IPS DF 19.7 (cell line): Measurements from ENCODE around the gene IGFL4.
"Not testable (repeated sequence)": the region's sequence is repeated elsewhere in the genome, so short reads cannot be mapped to it uniquely, and the experiment has no call there.

ENCODE experiments used
- DNase-seq: peaks from one replicate; pipeline ENCODE4 v3.0.0-alpha.2; 2013; ENCODE audit warnings: low read depth, low spot score

IGFL4 gene

DNA sequence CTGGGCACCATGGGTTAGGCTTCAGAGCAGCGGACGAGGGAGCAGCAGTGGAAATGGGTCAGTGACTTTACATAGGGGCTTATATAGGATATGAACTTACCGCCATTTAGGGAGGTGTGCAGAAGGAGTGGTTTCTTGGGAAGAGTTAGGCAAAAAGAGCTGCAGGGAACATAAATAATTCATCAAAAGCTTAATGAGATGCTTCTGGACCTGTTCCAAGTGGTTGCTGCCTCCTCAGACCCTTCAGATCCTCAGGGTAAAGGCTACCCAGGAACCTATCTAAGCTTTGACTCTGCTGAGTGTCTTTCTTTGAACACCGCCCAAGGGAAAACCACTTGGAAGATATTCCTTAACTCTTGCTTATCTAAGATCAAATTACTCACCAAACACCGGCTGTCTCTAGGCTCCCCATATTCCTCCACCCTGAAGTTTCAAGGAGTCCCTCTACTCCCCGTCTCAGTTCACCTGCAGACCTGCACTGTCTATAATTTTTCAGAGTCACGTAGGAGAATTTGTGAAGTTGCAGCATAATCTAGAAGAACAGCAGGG is at the start of gene IGFL4:
TSS of gene IGFL4 (minus strand) at position 51 of the 549 bp plus-strand sequence. CDS start at position 11, 40 bp downstream.
- no peak for DNase-seq

DNA sequence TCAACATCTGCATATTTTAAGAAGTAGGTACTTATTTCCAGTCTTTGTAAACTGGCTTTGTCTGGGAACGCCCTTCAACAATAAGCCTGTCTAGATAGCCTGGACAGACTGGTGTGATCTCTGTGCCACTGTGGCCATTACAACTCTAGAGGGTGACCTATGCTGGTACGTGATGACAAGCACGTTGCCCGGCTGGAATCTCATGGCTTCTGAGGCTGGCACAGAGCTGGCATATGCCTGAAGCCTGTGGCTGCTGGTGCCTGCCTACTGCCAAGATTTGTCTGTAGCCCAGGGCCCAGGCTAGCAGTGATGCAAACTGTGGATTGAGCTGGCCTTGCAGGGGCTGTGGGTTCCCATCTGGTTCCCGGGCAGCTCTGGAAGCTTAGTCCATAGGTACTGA is 49.6 kb upstream of the IGFL4 start:
- DNase-seq = no peak

DNA sequence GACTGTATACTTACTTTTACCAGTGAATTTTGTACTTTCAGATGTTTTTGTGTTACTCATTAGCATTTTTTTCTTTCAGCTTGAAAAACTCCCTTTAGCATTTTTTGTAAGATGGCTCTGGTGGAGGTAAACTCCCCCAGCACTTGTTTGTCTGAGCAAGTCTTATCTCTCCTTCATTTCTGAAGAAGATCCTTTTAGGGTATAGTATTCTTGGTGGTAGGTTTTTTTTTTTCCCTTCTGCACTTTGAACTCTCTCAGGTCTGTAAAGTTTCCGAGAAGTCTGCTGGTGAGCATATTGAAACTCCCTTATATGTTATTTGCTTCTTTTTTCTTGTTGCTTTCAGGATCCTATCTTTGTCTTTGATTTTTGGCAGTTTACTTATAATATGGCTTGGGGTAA is 48.6 kb upstream of the IGFL4 start:
- DNase-seq = no peak

DNA sequence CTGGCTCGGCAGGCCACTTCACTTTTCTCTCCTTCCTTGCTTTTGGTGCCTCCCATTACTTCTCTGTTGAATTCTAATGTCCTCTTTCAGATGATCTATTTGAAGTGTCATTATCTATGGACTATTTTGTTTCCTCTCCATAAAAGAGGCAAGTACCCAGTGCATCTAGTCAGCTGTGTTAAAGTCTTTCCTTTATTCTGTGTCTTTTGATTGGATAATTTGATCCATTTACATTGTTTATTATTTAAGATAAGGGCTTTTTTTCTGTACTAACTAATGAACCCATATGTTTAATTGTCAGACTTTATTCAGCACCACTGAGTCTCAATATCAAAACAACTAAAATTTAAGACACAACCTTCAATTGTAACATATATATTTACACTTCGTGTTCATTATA is 47.3 kb upstream of the IGFL4 start:
- no peak for DNase-seq

DNA sequence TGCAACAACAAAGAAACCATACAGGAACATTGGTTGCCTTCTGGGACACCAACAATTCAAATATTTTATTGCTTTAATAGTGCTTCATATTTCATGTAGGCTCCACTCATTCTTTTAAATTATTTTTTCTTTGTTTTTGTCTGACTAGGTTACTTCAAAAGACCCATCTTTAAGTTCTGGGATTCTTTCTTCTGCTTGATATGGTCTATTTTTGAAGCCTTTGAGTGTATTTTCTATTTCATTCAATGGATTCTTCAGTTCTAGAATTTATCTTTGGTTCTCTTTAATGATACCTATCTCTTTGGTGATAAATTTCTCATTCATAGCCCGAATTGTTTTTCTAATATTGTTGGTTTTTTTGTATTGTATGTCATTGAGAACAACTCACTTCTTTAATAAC is 45.1 kb upstream of the IGFL4 start:
- DNase-seq = no peak

DNA sequence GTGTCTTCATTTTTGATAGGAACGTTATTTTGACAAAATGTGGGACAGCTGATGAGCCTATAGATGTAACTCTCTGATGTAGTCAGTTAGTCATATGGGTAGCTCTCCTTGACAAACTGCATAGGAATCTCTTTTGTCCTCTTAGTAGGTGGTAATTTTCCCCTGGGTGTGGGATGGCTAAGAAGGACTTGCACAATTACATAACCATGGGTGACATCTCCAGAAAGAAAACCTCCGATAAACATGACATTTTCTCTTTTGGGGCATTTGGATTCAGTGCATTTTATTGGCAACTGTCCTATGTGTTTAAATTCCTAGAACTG is 41.9 kb upstream of the IGFL4 start:
- no peak for DNase-seq

DNA sequence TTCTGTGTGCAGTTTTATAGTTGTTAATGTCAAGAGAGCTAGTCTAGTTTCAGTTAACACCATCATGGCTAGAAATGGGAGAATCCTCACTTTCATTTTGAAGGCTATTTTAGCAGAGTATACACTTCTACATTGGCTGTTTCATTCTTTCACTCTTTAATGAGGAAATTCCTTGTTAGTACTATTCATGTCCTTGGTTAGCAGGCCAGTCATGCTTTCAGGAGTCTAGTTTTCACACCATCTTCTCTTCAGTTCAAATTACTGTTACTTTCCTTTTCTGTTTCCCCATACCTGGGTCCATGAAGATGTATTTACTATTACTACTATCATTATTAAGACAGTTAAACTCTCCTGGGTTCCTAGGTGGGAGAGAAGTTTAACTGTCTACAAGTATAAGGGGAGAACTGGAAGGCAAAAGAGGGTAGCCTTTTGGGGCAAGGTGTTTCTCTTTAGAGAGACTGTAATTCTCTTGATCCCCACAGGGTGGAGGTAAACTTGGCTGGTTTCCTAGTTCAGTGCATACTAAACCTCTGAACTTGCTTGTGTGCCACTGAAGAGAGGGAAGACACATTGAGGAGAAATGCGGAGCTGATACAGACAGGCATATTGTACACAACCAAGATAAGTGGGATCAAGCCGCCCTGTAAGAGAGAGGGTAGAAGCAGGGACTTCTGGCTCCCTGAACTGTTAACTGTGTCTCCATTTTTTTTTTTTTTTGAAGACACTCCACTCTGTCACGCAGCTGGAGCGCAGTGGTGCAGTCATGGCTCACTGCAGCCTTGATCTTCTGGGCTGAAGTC is 41.3 kb upstream of the IGFL4 start:
- no peak for DNase-seq

DNA sequence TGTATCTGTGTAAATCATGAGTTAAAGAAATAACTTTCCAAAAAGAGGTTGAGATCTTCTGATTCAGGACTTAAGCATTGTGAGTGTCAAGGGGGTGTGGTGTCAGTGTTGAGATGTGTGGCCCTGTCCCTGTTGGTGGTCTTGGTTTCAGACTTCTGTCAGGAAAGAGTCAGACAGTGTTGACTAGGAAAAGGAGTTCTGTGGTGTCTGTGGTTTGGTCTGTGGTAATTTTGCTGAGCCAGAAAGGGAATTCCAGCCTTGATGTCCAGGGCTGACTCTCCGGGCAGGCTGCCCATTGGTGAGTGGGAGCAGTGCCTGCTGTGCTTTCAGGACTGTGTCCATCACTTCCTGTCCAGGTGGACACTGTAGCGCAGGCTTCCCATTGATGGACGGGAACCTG is 39.8 kb upstream of the IGFL4 start:
- DNase-seq = no peak

DNA sequence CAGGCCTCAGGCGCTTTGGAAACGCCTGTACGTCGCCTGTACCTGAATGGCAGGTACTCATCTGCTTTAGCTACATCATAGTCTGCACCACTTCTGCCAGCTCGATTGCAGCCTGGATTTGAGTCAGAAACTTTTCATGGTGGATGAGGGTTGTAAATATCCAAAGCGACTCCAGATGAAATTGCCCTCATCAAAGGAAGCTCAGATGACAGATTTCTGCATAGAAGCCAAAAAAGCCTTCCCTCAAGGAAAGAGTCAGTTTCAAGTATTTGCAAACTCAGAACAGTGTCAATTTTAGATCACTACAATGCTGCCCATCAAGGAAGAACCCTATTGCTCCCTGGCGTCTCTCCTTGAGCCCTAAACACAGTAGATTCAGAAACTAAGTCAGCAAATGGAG is 38.8 kb upstream of the IGFL4 start:
- no peak for DNase-seq

DNA sequence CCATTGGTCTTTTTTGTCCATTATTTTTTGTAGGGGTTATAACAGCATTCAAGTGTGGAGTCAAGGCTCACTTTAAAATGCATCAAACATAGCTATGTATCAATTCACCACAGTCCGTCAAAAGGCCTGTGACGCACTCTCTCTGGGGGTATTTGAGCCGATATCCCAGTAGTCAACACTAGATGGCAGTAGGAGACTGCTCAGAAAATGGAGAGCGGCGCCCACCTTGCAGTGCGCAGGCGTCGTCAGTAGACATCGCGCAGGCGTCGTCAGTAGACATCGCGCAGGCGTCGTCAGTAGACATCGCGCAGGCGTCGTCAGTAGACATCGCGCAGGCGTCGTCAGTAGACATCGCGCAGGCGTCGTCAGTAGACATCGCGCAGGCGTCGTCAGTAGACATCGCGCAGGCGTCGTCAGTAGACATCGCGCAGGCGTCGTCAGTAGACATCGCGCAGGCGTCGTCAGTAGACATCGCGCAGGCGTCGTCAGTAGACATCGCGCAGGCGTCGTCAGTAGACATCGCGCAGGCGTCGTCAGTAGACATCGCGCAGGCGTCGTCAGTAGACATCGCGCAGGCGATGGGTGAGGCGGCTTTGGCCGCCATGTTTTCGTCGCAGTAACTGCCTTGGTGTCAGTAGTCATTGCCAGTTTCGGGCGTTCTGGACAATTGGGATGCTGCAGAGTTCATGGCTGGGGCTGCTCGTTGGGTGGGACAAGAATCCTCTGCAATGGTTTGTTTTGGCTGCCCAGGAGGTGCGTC is 38.0 kb upstream of the IGFL4 start:
- not testable (repeated sequence) for DNase-seq

DNA sequence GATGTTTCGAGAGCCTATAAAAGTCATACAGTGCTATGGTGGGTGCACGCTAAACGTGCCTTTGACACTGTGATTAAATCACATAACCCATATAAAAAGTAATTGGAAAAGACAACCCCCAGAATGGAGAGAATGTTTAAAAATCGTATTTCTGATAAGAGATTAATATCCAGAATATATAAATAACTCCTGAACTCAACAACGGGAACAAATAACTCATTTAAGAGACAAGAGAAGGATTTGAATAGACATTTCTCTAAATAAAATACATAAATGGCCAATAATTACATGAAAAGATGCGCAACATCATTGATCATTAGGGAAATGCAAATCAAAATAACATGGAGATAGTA is 37.0 kb upstream of the IGFL4 start:
- no peak for DNase-seq

DNA sequence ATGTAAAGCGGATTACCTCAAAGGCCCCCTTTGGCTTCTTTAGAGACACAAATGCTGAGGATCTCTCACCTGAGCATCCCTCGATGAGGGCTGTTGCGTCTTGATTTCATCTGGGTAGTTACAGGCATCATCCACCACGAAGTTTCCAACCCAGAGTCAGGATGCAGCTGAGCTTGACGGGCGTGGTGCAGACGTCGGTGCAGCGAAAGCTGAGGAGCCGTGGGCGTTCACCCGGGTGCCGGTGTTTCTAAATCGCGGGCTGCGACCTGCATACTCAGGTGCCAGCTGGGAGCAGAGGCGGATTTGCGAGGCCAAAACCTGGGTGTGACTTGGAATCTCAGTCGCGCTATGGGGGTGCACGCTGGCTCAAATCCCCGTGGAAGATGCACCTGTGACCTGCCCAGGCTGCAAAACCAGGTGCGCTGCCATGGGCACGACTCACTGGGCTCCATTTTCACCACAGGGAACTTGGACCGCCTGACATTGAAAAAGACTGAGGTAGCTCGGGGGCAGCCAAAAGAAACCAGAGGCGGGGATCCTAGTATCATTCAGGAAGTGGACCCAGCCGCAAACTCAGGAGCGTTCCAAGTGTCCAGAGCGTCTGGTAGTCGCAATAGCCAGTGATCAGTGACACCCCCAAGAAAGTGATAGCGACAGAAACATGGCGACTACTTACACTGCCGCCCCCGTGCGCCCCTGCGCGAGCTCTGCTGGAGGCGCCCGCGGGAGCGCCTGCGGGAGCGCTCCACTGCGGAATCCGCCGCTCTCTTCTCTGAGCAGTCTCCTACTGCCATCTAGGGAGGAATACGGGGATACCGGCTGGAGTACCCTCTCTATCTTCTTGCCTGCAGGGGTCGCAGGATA is 36.4 kb upstream of the IGFL4 start:
- DNase-seq = peak; percentile 63

DNA sequence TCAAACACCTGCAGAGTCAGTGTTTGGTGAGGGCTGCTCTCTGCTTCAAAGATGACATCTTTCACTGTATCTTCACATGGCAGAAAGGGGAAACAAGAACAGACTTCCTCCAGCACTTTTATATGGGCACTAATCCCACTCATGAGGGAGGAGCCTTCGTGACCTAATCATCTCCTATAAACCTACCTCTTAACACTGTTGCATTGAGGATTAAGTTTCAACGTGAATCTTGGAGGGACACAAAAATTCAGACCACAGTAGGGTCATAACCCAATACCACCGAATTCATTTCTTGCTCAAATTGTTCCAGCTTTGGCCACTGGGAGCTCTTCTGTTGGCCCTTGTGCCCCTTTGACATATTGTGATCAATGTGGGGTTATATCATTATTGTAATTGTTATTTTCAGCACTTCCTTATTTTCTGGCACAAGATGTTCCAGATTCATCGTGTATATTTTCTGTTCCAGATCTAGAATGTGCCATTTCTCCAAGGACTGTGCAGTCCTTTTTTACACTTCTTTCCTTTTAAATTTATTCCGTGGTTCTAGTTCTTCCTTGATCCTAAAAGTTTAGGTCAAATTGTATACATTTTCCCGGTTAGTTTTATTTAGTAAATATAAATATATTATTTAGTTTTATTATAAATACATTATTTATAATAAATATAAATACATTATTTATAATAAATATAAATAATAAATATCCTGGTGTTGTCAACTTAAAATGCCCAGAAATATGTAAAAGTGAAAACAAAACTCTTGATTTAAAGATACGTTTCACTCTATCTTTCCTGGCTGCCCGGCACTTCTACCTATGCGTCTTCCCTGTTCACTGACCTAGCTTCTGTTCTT is 35.5 kb upstream of the IGFL4 start:
- DNase-seq = no peak

DNA sequence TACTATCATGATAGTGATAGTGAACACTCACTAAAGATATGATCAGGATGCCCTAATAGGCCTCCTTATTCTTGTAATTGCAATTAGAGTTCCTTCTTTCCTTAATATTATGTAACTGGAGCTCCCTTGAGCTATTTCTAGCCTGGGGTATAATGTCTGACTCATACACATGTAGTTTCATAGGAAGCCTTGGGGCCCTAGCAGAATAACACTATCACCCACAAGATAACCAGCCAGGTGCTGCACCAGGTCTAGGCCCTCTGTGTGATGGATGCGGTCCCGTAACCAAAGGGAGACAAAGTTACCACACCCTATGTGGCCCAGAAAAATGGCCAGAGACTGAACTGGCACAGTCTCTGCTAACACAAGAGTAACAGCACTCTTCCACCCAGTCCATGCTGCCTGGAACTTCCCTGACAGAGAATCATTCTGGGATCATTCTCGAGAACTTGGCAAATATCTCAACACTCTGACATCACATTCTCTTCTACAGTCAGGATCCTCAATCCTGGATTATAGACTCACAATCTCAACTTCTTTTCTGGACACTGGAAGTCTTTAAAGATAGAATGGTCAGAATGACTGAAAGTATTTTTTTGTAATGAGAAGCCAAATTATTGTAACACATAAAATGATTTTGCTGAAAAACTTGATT is 32.6 kb upstream of the IGFL4 start:
- no peak for DNase-seq

DNA sequence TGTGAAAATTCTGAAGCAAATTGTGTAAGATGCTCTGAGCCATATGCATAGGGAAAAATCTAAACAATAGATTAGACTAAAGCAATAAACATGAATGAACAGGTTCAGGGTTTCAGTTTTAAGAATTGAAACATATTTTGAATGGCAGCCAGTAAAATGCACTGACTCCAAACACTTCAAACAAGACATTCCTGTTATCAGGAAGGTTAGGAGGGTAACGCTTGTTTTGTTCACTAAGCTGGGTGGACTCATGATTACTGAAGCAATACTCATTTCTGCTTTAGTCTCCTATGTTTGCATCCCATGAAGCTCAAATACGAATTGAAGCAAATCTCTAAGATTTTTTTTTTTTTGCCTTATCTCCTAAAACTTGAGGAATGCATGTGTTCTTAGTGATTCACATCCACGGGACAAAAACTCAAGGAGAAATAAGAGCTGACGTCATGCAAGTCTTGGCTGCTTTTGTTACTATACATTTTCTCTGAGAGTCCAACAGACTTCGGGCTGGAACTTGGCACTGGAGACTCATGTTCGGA is 29.1 kb upstream of the IGFL4 start:
- no peak for DNase-seq

DNA sequence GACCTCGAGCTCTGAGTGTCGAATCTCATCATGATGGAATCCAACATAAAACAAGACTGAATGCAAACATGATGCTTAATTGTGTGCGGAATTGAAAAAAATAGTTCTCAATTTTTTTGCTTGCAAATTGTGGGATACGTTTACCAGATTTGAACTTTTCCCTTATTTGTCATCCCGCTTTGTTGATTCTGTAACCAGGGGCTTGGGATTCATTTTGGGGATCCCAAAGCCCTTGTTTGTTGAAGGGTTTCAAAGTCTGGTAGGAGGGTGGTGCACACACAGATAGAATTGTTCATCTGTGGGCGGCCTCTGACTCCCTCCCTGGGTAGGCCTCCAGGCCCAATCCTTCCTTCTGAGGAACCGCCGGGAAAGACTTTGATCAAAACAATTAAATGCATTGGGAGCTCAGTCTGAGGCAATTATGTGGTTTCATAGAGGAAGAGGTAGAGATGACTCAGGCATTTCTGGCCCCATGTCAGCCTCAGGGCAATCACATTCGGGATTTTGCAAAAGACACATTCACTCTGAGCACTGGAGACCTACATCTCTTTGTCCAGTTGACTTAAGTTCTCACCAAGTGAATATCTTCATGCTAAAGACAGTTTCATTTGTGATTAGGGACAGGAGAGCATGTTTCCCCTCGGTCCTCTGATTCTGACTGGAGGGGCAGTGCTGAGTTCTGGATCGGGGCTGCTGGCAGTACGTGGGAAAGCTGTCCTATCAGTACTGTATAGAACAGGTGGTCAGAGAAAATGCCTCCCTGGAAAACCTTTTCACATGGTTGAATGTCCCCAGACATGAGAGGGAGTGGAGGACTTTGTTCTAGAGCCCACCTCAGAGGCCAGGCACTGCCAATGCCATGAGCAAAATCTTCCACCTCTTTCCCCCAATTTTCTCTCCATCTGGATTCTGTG is 27.8 kb upstream of the IGFL4 start:
- DNase-seq = no peak

DNA sequence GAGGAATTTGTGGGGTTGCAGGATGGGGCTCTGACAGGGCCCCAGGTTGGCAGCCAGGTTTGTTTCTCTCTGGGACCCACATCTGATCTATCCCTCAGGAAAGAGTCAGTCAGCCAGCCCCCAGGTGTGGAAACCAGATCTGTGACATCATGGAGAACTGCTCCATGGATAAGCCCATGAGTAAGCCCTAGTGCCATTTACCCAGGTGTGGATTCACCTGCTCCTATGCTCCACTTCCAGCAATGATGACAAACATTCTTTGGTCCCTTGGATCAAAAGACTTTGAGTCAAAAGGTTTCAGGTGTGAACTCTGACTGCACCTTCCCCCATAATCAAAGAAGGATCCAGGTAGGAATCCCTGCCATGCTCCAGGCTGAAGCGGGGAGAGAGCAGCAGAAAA is 26.9 kb upstream of the IGFL4 start:
- no peak for DNase-seq

DNA sequence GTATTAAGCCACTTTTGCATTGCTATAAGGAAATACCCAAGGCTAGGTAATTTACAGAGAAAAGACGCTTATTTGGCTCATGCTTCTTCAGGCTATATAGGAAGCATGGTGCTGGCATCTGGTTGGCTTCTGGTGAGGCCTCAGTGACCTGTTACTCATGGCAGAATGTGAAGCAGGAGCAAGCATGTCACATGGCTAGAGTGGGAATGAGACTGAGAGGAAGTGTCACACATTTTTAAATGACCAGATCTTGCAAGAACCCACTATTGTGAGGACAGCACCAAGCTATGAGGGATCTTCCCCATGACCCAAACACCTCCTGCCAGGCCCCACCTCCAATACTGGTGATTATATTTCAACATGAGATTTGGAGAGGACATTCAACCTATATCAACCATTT is 25.7 kb upstream of the IGFL4 start:
- DNase-seq = no peak

DNA sequence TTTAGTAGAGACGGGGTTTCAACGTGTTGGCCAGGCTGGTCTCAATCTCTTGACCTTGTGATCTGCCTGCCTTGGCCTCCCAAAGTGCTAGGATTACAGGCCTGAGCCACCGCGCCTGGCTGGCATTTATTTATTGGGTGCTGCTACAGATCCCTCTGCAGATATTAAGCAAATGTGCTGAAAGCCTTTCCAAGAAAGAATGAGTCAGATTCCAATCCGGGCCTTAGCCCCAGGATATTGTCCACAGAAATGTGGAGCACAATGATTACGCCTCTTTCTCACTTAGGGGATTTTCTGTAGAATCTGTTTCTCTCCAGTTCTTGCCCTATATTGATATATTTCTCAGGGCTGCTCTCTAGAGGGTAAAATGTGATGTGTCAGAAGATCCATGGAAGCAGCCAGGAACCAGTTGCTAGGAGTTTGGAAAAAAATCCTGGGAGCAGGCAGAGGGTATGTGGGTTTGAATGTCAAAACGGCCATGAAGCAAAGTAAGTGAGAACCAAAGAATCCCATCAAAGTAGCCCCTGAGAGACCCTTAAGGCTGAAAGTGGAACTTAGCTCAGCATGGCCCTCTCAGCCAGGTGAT is 24.8 kb upstream of the IGFL4 start:
- DNase-seq = no peak
